Stimulated activated CD8-positive, alpha-beta memory T cell treated with anti-CD3 and anti-CD28 coated beads, Interleukin-15, amount 100 ng/mL, for 24 hours (primary cell): ENCODE measurements around the gene CCDC137.
"Not testable (repeated sequence)": the region's sequence is repeated elsewhere in the genome, so short reads cannot be mapped to it uniquely, and the experiment has no call there.

ENCODE experiments used
- DNase-seq: peaks from one replicate; pipeline ENCODE4 v3.0.0-alpha.2; 2020; ENCODE audit warnings: low read depth

The CCDC137 gene, protein sequence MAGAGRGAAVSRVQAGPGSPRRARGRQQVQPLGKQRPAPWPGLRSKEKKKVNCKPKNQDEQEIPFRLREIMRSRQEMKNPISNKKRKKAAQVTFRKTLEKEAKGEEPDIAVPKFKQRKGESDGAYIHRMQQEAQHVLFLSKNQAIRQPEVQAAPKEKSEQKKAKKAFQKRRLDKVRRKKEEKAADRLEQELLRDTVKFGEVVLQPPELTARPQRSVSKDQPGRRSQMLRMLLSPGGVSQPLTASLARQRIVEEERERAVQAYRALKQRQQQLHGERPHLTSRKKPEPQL

DNA sequence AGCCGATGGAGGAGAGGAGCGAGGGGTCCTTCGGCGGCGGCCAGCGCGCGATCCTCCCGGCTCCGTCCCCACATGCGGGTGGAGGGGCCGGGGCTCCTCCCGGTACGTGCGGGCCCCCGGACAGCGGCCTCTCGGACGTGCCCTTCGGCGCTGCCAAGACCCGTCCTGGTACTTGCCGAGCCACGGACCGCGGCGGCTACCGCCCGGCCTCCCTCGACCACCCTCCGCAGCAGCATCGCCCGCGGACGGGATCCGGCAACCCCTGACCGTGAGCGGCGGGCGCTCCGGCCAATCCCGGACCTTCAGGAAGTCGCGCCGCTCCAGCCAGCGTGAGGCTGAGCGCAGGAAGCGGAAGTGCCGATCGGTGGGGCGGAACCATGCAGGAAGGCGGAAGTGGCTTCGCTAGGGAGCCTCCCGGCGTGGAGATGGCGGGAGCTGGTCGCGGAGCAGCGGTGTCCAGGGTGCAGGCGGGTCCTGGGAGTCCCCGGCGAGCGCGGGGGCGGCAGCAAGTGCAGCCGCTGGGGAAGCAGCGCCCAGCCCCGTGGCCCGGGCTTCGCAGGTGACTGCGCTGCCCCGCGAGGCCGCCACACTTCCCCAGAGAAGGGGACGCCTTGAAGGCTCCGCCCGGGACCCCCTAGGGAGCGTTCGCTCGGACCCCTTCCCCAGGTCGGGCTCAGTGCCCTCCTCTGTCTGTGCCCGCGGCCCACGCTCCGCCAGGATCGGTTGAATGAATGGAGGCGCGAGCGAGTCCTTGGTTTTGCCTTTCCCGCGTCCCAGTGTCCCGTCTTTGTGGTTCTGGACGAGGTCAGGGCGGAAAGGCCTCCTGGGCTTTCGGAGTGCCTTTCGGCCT, at the start of gene CCDC137, which contains the start of gene OXLD1:
TSS of gene CCDC137 (plus strand) at position 396 of the 850 bp plus-strand sequence. CDS start at position 426, 30 bp downstream.
TSS of gene OXLD1 (minus strand) at position 264 of the 850 bp plus-strand sequence. CDS start at position 236, 28 bp downstream.
- DNase-seq: peak; percentile 79

DNA sequence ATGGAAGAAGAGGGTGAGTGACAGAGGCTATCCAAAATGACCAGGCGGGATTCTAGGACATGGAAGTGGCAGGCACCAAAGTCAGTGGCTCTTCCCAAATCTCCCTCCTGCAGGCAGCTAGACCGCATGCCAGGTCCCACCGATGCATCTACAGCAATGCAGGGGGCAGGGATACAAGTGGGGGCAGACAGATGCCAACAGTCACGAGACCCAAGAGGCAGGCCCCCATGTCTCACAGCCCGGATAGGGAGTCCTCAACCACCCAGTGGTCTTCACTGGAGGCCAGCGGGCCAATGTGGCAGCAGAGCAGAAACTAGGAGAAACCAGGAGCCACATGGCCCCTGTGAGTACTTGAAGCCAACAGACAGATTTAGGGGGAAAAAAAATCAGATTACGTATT, 49.7 kb upstream of the CCDC137 start:
- DNase-seq: no peak

DNA sequence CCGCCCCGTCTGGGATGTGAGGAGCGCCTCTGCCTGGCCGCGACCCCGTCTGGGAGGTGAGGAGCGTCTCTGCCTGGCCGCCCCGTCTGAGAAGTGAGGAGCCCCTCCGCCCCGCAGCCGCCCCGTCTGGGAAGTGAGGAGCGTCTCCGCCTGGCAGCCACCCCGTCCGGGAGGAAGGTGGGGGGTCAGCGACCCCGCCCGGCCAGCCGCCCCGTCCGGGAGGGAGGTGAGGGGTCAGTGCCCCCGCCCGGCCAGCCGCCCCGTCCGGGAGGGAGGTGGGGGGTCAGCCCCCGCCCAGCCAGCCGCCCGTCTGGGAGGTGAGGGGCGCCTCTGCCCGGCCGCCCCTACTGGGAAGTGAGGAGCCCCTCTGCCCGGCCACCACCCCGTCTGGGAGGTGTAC, 48.2 kb upstream of the CCDC137 start:
- not testable (repeated sequence) for DNase-seq

GRCh38 chr17:81621494-81622130, 44.9 kb upstream of the CCDC137 start:
- DNase-seq: no peak

DNA sequence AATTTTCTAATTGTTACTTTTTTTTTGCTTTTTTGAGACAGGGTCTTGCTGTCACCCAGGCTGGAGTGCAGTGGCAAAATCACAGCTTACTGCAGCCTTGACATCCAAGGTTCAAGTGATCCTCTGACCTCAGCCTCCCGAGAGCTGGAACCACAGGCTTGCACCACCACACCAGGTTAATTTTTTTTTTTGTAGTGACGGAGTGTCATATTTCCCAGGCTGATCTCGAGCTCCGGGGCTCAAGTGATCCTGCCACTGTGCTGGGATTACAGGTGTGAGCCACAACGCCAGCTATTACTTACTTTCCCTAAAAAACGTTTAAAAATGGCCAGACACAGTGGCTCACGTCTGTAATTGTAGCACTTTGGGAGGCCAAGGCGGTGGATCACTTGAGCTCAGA, 36.3 kb upstream of the CCDC137 start:
- no peak for DNase-seq

DNA sequence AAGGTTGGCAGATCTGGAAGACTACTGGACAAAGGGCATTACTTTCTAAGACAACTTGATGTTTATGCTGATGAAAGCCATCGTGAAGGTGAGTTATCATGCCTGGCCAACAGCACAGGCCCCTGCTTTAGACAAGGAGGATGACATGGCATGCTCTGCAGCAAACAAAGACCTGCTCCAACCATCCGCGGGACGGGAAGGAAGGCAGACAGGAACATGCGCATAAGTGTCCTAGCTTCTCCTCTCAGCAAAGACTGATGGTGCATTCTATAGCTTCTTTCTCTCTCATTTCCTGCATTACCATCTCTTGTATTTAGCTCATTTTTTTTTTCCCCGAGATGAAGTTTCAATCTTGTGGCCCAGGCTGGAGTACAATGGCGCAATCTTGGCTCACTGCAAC, 35.1 kb upstream of the CCDC137 start:
- DNase-seq: no peak

- DNase-seq: no peak
Observed at GRCh38 chr17:81635431-81635830, 31.1 kb upstream of the CCDC137 start.

DNA sequence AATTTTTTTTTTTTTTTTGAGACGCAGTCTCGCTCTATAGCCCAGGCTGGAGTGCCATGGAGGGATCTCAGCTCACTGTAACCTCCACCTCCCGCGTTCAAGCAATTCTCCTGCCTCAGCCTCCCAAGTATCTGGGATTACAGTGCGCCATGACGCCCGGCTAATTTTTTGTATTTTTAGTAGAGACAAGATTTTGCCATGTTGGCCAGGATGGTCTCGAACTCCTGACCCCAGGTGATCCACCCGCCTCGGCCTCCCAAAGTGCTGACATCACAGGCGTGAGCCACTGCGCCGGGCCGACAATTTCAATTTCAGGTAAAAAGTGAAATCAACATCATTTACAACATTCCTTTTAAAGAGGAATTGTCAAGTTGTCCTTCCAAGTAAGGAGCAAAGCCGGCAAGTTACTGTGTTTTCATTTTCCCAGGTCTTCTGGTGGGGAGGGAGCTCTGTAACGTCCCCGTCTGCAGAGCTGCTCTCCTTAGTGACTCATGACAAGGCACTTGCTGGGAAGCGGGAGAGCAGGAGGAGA, 30.5 kb upstream of the CCDC137 start:
- DNase-seq: no peak

GRCh38 chr17:81636505-81637288, 29.8 kb upstream of the CCDC137 start, which contains the start of the genes NPLOC4 and TSPAN10:
Gene NPLOC4 (minus strand): TSS chr17:81637112. CDS start chr17:81636930, 182 bp downstream.
Gene TSPAN10 (plus strand): TSS chr17:81637196. CDS start chr17:81642413, 5,217 bp downstream.
- DNase-seq: peak; percentile 86

GRCh38 chr17:81638683-81639082, 27.9 kb upstream of the CCDC137 start:
- no peak for DNase-seq

GRCh38 chr17:81640011-81640410, 26.5 kb upstream of the CCDC137 start:
- no peak for DNase-seq

GRCh38 chr17:81641825-81642489, 24.6 kb upstream of the CCDC137 start:
- no peak for DNase-seq

DNA sequence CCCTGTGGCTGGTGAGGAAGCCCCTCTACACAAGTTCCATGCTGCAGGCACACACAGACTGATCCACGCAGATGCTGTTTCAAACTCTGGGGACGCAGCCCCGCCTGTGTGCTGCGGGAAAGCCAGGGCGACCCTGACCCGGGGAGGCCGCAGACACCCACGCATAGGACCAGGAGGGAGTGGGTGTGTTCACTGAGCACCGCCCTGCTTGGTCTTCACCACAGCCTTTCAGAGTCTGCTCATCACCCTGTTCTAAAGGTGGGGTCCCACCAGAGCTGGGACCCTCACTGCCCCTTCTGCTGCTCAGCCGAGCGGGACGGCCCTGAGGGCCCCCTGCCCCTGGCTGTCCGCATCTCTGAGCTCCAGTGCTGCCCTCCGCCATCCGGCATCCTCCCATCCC, 22.0 kb upstream of the CCDC137 start:
- DNase-seq: no peak

DNA sequence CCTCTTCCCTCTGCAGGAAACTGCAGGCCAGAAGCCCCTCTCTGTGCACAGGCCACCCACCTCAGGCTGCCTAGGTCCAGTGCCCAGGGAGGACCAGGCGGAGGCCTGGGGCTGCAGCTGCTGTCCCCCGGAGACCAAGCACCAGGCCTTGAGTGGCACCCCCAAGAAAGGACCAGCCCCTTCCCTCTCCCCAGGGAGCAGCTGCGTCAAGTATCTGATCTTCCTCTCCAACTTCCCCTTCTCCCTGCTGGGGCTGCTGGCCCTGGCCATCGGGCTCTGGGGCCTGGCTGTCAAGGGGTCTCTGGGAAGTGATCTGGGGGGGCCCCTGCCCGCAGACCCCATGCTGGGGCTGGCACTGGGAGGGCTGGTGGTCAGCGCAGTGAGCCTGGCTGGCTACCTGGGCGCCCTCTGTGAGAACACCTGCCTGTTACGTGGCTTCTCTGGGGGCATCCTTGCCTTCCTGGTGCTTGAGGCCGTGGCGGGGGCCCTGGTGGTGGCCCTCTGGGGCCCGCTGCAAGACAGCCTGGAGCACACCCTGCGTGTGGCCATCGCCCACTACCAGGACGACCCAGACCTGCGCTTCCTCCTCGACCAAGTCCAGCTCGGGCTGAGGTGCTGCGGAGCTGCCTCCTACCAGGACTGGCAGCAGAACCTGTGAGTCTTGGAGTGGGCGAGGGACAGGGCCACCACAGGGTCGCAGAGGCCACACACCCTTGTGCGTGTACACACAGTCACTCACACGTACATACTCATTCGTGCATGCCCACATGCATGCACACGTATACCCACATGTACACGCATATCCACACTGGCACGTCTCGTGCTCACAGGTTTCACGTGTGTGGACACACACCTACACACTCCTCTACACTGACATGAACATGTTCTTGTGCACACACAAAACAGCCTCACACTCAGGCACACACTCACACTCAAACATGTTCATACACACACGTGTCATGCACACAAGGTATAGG, 21.3 kb upstream of the CCDC137 start:
- DNase-seq: no peak

- DNase-seq: no peak
Observed at GRCh38 chr17:81646869-81647600, 19.5 kb upstream of the CCDC137 start.

- no peak for DNase-seq
Observed at GRCh38 chr17:81647640-81648012, 18.9 kb upstream of the CCDC137 start.

DNA sequence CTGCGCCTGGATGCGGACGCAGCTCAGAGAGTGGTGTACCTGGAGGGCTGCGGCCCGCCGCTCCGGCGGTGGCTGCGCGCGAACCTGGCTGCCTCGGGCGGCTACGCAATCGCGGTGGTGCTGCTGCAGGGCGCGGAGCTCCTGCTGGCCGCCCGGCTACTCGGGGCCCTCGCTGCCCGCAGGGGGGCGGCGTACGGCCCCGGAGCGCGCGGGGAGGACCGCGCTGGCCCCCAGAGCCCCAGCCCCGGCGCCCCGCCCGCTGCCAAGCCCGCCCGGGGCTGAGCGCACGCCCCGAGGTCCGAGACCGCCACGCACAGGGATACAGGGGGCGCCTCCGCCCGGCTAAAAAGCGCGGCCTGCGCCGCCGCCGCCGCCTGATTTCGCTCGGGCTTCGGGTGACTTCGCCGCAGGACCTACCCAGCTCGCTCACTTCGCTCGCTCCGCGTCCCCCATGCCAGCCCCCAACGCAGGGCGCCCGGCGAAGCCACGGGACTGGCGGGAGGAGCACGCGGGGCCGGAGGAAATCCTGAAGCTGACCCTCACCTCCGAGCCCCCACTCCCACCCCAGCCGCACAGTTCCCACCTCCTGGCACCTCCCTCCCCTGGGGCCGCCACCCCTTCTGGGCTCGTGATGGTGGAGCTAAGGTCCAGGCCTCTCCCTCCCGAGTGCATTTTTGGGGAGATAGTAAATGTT, 18.4 kb upstream of the CCDC137 start:
- no peak for DNase-seq

DNA sequence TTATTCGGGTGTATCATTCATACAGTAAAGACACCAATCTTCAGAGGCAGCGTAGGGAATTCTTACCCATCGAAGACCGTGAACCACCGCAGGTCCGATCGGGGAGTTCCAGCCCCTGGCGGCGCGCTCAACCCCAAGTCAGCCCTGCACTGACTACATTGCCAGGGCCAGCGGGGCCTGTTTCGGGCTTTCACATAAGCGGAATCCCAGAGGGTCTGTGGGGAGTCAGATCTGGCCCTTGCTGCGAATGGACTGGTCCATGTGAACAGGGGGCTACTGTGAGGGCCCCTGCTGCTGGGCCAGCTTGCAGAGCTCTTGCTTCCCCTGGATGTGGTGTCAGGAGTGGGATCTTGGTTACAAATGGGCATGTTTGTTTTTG, 17.8 kb upstream of the CCDC137 start:
- no peak for DNase-seq
